ENCODE data around the gene PKNOX2. TPM values are rescaled to one million over a fixed set of nuclear protein-coding genes. Genes with fewer than 3 reads are reported as not detected.

PKNOX2 gene
- total RNA-seq, 2 experiments from 2014 or later: not detected

DNA sequence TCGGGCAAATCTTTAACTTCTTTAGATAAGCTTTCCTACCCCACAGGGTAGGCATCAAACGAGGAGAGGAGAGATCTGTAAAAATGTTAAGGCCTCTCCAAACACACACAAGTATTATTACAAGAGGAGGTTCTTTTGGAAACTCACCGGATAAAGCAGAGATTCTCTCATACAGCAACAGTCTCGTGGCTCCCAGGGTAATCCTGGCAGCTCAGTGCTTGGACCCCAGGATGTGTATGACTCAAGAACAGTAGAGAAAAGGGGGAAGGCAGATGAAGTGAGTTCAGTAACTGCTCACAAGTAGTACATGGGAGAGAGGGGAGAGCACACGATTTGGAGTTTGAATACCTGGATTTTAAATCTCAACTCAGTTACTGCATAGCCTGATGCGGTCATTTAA, 210.6 kb downstream of the PKNOX2 start:
- ChIA-PET CTCF (ENCODE audit: unreplicated experiment) (no interaction called here), POLR2A (interaction anchor here (0.6 kb wide), 1 partner anchor 19 kb away, joined by 7 read pairs; no protein-coding TSS in a partner anchor)
- DNase-seq (ENCODE audit: low spot score): no peak
- no peaks in the 10 kb centered on the region for H3K4me1 ChIP-seq (ENCODE audit: insufficient read depth, low read length, poor library complexity, severe bottlenecking)
- no peak for TF ChIP-seq EZH2phosphoT487 (IDR thresholded peaks at IDR 0.05; ENCODE audit: borderline replicate concordance, low read depth, low read length)
- TF ChIP-seq, protein P1, sequence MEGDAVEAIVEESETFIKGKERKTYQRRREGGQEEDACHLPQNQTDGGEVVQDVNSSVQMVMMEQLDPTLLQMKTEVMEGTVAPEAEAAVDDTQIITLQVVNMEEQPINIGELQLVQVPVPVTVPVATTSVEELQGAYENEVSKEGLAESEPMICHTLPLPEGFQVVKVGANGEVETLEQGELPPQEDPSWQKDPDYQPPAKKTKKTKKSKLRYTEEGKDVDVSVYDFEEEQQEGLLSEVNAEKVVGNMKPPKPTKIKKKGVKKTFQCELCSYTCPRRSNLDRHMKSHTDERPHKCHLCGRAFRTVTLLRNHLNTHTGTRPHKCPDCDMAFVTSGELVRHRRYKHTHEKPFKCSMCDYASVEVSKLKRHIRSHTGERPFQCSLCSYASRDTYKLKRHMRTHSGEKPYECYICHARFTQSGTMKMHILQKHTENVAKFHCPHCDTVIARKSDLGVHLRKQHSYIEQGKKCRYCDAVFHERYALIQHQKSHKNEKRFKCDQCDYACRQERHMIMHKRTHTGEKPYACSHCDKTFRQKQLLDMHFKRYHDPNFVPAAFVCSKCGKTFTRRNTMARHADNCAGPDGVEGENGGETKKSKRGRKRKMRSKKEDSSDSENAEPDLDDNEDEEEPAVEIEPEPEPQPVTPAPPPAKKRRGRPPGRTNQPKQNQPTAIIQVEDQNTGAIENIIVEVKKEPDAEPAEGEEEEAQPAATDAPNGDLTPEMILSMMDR (conservative IDR thresholded peaks at IDR 0.05; ENCODE audit: low read length): no peak
- H3K9me2 ChIP-seq (ENCODE audit: insufficient read depth, low read length): no peaks in the 10 kb centered on the region
- no peak overlapping the region for H3K27ac ChIP-seq (ENCODE audit: low read depth, low read length, poor library complexity, severe bottlenecking)
- H2AFZ ChIP-seq (ENCODE audit: low read length): no peak overlapping the region
- H3K4me3 ChIP-seq (ENCODE audit: low read depth, low read length, poor library complexity, severe bottlenecking): no peak overlapping the region
- H3K9me3 ChIP-seq (ENCODE audit: low read length): no peaks in the 10 kb centered on the region
- no peaks in the 10 kb centered on the region for H3K79me2 ChIP-seq (ENCODE audit: insufficient read depth, low read depth, low read length)
- no peak overlapping the region for H3K4me2 ChIP-seq (ENCODE audit: low read length)
- no peaks in the 10 kb centered on the region for H3K36me3 ChIP-seq (ENCODE audit: insufficient read depth, low read length)
- intact Hi-C loops (cut with micrococcal nuclease; ENCODE audit: unreplicated experiment): no loop called here
- no TSS peak for BruUV-seq (replicated peaks)
- H4K20me1 ChIP-seq (ENCODE audit: insufficient read depth, low read length): no peaks in the 10 kb centered on the region

DNA sequence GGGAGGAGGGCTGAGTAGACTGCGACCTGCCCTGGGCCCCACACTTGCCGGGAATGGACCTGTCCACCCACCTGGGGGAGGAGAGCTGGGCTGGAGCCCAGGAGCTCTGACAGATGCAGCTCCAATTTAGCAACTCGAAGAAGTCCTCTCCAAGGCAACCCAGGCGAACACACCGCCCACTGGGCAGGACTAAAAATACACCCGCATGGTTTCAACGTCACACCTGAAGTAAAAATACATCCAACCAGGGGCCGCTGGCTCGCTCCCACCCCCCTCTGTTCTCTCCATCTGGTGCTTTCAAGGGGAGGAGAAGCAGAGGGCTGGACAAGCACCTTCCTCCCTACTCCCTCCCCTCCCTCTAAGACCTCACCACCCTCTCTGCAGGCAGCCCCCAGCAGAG, 211.6 kb downstream of the PKNOX2 start:
- no peaks in the 10 kb centered on the region for H3K4me1 ChIP-seq (ENCODE audit: insufficient read depth, low read length, poor library complexity, severe bottlenecking)
- BruUV-seq (replicated peaks): no TSS peak
- no peak overlapping the region for H3K27ac ChIP-seq (ENCODE audit: low read depth, low read length, poor library complexity, severe bottlenecking)
- H3K4me2 ChIP-seq (ENCODE audit: low read length): no peak overlapping the region
- ChIA-PET POLR2A (no interaction called here), CTCF (ENCODE audit: unreplicated experiment) (no interaction called here)
- intact Hi-C loops (cut with micrococcal nuclease; ENCODE audit: unreplicated experiment): no loop called here
- H3K4me3 ChIP-seq (ENCODE audit: low read depth, low read length, poor library complexity, severe bottlenecking): no peak overlapping the region
- H2AFZ ChIP-seq (ENCODE audit: low read length): no peak overlapping the region
- H4K20me1 ChIP-seq (ENCODE audit: insufficient read depth, low read length): no peaks in the 10 kb centered on the region
- no peak for TF ChIP-seq EZH2phosphoT487 (IDR thresholded peaks at IDR 0.05; ENCODE audit: borderline replicate concordance, low read depth, low read length)
- TF ChIP-seq, protein P1 (conservative IDR thresholded peaks at IDR 0.05; ENCODE audit: low read length): no peak
- no peaks in the 10 kb centered on the region for H3K36me3 ChIP-seq (ENCODE audit: insufficient read depth, low read length)
- no peaks in the 10 kb centered on the region for H3K9me2 ChIP-seq (ENCODE audit: insufficient read depth, low read length)
- H3K79me2 ChIP-seq (ENCODE audit: insufficient read depth, low read depth, low read length): no peaks in the 10 kb centered on the region
- H3K9me3 ChIP-seq (ENCODE audit: low read length): no peaks in the 10 kb centered on the region
- no peak for DNase-seq (ENCODE audit: low spot score)

DNA sequence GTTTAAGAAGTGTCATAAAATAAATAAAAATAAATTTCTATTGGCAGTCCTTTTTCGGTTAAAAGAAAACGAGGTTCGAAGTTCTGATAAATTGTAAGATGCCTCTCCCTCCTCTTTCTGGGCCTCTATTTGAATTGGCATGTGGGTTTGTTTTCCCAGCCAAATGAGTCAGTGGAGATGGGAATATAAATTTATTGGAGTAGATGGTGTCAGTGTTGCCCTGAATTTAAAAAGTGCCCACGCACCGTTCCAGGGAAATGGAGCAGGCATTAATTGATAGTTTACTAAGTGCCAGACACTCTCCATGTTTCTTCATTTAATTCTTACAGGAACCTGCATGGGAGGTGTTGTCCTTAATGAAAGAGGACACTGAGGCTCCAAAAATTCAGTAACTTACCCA, 212.3 kb downstream of the PKNOX2 start:
- TF ChIP-seq EZH2phosphoT487 (IDR thresholded peaks at IDR 0.05; ENCODE audit: borderline replicate concordance, low read depth, low read length): no peak
- TF ChIP-seq, protein P1 (conservative IDR thresholded peaks at IDR 0.05; ENCODE audit: low read length): no peak
- Histone ChIP-seq H4K20me1 (ENCODE audit: insufficient read depth, low read length) (no peaks in the 10 kb centered on the region), H3K4me2 (ENCODE audit: low read length) (no peak overlapping the region), H2AFZ (ENCODE audit: low read length) (no peak overlapping the region), H3K27ac (ENCODE audit: low read depth, low read length, poor library complexity, severe bottlenecking) (no peak overlapping the region), H3K36me3 (ENCODE audit: insufficient read depth, low read length) (no peaks in the 10 kb centered on the region), H3K9me2 (ENCODE audit: insufficient read depth, low read length) (no peaks in the 10 kb centered on the region), H3K4me3 (ENCODE audit: low read depth, low read length, poor library complexity, severe bottlenecking) (no peak overlapping the region), H3K4me1 (ENCODE audit: insufficient read depth, low read length, poor library complexity, severe bottlenecking) (no peaks in the 10 kb centered on the region), H3K9me3 (ENCODE audit: low read length) (no peaks in the 10 kb centered on the region), H3K79me2 (ENCODE audit: insufficient read depth, low read depth, low read length) (no peaks in the 10 kb centered on the region)
- ChIA-PET CTCF (ENCODE audit: unreplicated experiment) (no interaction called here), POLR2A (no interaction called here)
- intact Hi-C loops (cut with micrococcal nuclease; ENCODE audit: unreplicated experiment): no loop called here
- BruUV-seq (replicated peaks): no TSS peak
- no peak for DNase-seq (ENCODE audit: low spot score)

Measured in OCI-LY7 (cell line).